Stimulated activated naive CD8-positive, alpha-beta T cell treated with anti-CD3 and anti-CD28 coated beads, Interleukin-15, amount 100 ng/mL, for 72 hours (primary cell): Measurements from ENCODE around the gene LIPT2.
"Not testable (repeated sequence)": the region's sequence is repeated elsewhere in the genome, so short reads cannot be mapped to it uniquely, and the experiment has no call there.

Experiments used
- ATAC-seq: fragments of 150-1000 bp; cut with Tn5 transposase; 2 replicates; pipeline ENCODE4 v1.10.0; 2021; ENCODE audit warnings: mild to moderate bottlenecking, moderate library complexity
- DNase-seq, 2 donors: peaks; one replicate each; pipeline ENCODE4 v3.0.0; 2021 to 2022
- H3K27ac Mint-ChIP-seq, 2 donors: one replicate each; pipeline ENCODE4 v1.8.0; 2022; ENCODE audit warnings: mild to moderate bottlenecking in 2 of 2, mixed read lengths in 2 of 2, moderate library complexity in 2 of 2
- H3K27me3 Mint-ChIP-seq: one replicate; pipeline ENCODE4 v1.8.0; 2022; ENCODE audit warnings: mixed read lengths
- H3K4me1 Mint-ChIP-seq: one replicate; pipeline ENCODE4 v1.8.0; 2022; ENCODE audit warnings: mild to moderate bottlenecking, mixed read lengths
- H3K4me3 Mint-ChIP-seq, 2 donors: one replicate each; pipeline ENCODE4 v1.8.0; 2022; ENCODE audit warnings: mild to moderate bottlenecking in 2 of 2, mixed read lengths in 2 of 2, moderate library complexity in 1 of 2
- H3K9me3 Mint-ChIP-seq, 2 donors: one replicate each; pipeline ENCODE4 v1.8.0; 2022; ENCODE audit warnings: mixed read lengths in 2 of 2

Gene LIPT2

DNA sequence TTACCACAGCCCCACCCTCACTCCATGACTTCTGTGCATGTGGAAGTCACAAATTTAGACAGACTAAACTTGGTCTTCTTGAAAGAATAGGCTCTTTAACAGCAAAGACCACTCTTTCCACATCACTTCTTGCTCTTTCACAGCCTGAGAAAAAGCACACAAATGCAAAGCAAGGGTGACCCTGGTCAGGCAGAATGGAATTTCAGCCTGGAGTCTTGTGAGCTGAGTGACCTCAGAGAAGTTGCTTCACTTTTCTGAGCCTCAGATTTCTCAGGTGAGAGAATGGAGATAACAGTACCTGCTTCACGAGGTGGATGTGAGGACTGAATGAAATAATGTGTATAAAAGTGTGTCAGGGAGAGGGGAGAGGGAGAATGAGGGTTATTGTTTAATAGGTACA is 26.8 kb upstream of the LIPT2 start:
- H3K4me1 Mint-ChIP-seq: no peaks in the 10 kb centered on the region
- no peak for DNase-seq
- H3K4me3 Mint-ChIP-seq: no peak overlapping the region
- no peak for ATAC-seq
- H3K27ac Mint-ChIP-seq: no peak overlapping the region
- peaks cover 21% of the 10 kb centered on the region for H3K27me3 Mint-ChIP-seq
- peaks cover 3 to 13% of the 10 kb centered on the region in 2 donors for H3K9me3 Mint-ChIP-seq

DNA sequence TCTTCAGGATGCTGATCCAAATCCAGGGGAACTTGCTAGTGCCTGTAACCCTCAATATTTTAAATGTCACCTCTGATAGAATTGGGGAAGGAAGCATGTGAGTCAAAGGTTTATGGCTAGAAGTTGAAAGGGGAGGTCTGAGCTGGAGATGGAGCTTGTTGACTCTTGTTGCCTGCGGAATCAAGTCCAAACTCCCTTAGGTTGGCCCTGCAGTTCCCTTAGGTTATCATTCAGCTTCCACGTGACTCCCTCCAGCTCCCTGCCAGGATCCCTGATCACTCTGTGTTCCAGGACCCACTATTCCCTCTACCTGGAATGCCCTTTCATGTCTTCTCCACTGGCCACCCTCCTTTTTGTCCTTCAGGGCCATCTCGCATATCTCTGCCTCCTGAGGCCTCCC is 26.2 kb upstream of the LIPT2 start:
- ATAC-seq (no peak), DNase-seq (no peak)
- H3K4me1 Mint-ChIP-seq: no peaks in the 10 kb centered on the region
- H3K27ac Mint-ChIP-seq: no peak overlapping the region
- H3K4me3 Mint-ChIP-seq: no peak overlapping the region
- peaks cover 24% of the 10 kb centered on the region for H3K27me3 Mint-ChIP-seq
- peaks cover 9 to 19% of the 10 kb centered on the region in 2 donors for H3K9me3 Mint-ChIP-seq

- H3K4me1 Mint-ChIP-seq, DNase-seq, H3K4me3 Mint-ChIP-seq, ATAC-seq, H3K27ac Mint-ChIP-seq: not testable (repeated sequence)
- Mint-ChIP-seq H3K27me3 (peaks cover 22% of the 10 kb centered on the region), H3K9me3 (peaks cover 10 to 26% of the 10 kb centered on the region in 2 donors)
These were observed 24.1 kb upstream of the LIPT2 start for GRCh38 chr11:74517592-74517991.

GRCh38 chr11:74507582-74507981 is 14.1 kb upstream of the LIPT2 start:
- ATAC-seq: no peak
- Mint-ChIP-seq H3K27me3 (peaks cover 10% of the 10 kb centered on the region), H3K9me3 (peaks cover 5 to 7% of the 10 kb centered on the region in 2 donors), H3K27ac (no peak overlapping the region), H3K4me3 (no peak overlapping the region), H3K4me1 (no peaks in the 10 kb centered on the region)
- no peak for DNase-seq

DNA sequence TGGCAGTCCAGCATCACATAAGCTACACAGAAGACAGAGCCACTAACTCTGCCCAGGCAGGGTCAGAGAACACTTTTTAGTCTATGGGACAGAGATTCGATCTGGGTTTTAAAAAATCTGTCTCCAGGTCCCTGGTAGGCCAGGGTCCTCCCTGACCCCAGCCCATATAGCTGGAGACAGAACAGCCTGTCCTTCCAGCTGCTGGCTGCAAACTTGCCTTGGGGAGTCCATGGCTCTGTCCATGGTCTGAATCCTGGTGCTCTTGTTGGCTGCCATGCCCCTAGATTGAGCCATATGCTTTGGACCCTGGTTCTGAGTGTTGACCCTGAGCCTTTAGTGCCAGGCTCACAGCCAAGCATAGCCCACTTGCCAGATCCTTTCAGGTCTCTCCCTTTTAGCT is 13.3 kb upstream of the LIPT2 start:
- ATAC-seq (no peak), DNase-seq (no peak)
- H3K27me3 Mint-ChIP-seq: peaks cover 2% of the 10 kb centered on the region
- no peak overlapping the region for H3K4me3 Mint-ChIP-seq
- H3K9me3 Mint-ChIP-seq: no peaks in the 10 kb centered on the region
- no peak overlapping the region for H3K27ac Mint-ChIP-seq
- H3K4me1 Mint-ChIP-seq: no peaks in the 10 kb centered on the region

DNA sequence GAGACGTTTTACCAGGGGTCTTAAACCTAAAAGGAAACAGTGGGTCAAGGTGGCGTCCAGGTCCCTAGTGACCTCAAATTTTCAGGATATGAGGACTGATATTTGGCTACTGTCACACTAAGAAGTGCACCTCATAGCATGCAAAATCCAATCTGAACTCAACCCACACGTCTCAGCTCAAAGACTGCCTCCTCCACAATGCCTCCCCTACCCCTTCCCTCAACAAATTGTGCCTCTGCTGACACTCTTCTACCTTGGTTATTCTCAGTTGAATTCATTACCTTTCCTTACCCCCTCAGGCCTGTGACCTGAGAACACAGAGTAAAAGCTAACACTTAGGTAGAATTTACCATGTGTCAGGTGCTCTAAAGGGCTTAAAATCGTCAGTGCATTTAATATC is 12.4 kb upstream of the LIPT2 start:
- H3K27me3 Mint-ChIP-seq: no peaks in the 10 kb centered on the region
- no peak overlapping the region for H3K27ac Mint-ChIP-seq
- H3K9me3 Mint-ChIP-seq: peaks cover 0 to 4% of the 10 kb centered on the region in 2 donors
- ATAC-seq (no peak), DNase-seq (no peak)
- H3K4me3 Mint-ChIP-seq: no peak overlapping the region
- H3K4me1 Mint-ChIP-seq: no peaks in the 10 kb centered on the region

DNA sequence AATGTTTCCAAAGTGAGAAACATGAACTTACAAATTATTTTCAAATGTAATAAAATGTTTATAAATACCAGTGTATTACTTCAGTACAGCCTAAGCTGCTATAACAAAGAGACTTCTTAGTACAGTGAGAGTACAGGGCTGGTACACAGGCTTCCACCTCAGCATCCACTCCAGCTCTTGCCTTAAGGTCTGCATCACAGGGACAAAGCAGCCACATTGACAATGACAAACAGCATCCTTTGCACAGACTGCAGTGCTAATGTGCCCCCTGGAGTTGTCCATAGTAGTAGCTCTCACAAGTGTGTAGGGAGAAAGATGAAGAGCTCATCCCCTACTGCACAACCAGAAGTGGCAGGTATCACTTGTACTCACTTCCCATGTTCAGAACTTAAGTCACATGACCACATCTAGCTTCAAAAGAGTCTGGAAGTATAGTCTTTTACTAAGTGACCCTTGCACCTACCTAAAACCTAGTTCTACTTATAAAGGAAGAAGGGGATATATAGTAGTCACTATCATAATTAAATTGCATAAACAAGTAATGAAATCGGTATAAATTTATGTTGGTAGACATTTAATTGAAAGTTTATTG is 10.7 kb upstream of the LIPT2 start:
- no peaks in the 10 kb centered on the region for H3K4me1 Mint-ChIP-seq

DNA sequence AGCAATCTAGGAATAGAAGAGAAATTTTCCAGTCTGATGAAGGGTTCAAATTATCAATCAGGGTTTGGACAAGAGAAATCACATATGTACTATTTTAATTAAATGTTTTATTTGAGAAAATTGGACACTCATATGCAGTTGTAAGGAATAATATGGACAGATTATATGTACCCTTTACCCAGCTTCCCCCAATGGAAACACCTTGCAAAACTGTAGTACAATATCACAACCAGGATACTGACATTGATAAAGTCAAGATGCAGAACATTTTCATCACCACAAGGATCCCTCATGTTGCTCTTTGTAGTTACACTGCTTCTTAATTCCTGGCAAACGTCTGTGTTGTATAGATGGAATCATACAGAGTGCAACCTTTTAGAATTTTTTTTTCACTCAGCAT is 1.4 kb upstream of the LIPT2 start:
- Mint-ChIP-seq H3K27me3 (no peaks in the 10 kb centered on the region), H3K27ac (no peak overlapping the region), H3K9me3 (peaks cover 0 to under 1% of the 10 kb centered on the region in 2 donors), H3K4me3 (no peak overlapping the region), H3K4me1 (peaks cover 27% of the 10 kb centered on the region)
- DNase-seq (no peak), ATAC-seq (no peak)

More for the DNA sequence above, 10.7 kb upstream of the LIPT2 start:
- DNase-seq: no peak
- Mint-ChIP-seq H3K4me3 (no peak overlapping the region), H3K27ac (no peak overlapping the region), H3K27me3 (no peaks in the 10 kb centered on the region), H3K9me3 (peaks cover 7 to 9% of the 10 kb centered on the region in 2 donors)
- no peak for ATAC-seq

- H3K9me3 Mint-ChIP-seq: no peaks in the 10 kb centered on the region
- no peaks in the 10 kb centered on the region for H3K27me3 Mint-ChIP-seq
- peaks cover 27% of the 10 kb centered on the region for H3K4me1 Mint-ChIP-seq
- peak overlapping the region; percentile 75 to 92 for H3K4me3 Mint-ChIP-seq
- no peak for DNase-seq
- H3K27ac Mint-ChIP-seq: peak overlapping the region; percentile 76 to 91
- no peak for ATAC-seq
These were observed 487 bp upstream of the LIPT2 start for GRCh38 chr11:74493791-74494630.

- no peaks in the 10 kb centered on the region for H3K9me3 Mint-ChIP-seq
- H3K27ac Mint-ChIP-seq: peak overlapping the region in 1 of 2 donors; percentile 90
- DNase-seq: no peak
These were observed 1.4 kb downstream of the LIPT2 start for GRCh38 chr11:74492084-74492483.

GRCh38 chr11:74490941-74491340 is 2.6 kb downstream of the LIPT2 start:
- Mint-ChIP-seq H3K4me1 (peaks cover 27% of the 10 kb centered on the region), H3K27me3 (no peaks in the 10 kb centered on the region), H3K9me3 (no peaks in the 10 kb centered on the region), H3K27ac (no peak overlapping the region), H3K4me3 (no peak overlapping the region)
- DNase-seq: no peak
- no peak for ATAC-seq

More at GRCh38 chr11:74492084-74492483, 1.4 kb downstream of the LIPT2 start:
- ATAC-seq: no peak
- peaks cover 27% of the 10 kb centered on the region for H3K4me1 Mint-ChIP-seq
- H3K27me3 Mint-ChIP-seq: no peaks in the 10 kb centered on the region
- H3K4me3 Mint-ChIP-seq: peak overlapping the region; percentile 75 to 92

DNA sequence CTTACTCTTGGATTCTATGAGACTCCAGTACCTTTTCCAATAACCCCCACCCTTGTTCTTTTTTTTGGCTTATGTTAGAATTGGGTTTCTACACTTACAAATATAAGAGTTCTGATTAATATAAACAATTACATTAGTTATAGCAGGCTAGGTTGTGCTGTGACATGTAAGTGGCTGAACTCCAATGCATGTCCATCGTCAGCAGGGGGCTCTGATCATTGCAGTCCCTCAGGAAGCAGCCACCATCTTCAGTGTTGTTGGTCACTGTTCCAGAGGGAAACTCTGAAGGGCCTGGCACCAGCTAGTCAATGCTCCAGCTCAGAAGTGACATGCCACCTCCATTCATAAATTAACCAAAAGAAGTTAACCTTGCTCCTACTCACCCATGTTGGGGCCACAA is 5.6 kb downstream of the LIPT2 start:
- Mint-ChIP-seq H3K4me3 (no peak overlapping the region), H3K27me3 (no peaks in the 10 kb centered on the region), H3K27ac (no peak overlapping the region), H3K9me3 (no peaks in the 10 kb centered on the region), H3K4me1 (peaks cover 21% of the 10 kb centered on the region)
- ATAC-seq (no peak), DNase-seq (no peak)

GRCh38 chr11:74485868-74486267 is 7.7 kb downstream of the LIPT2 start:
- H3K4me3 Mint-ChIP-seq: no peak overlapping the region
- no peak overlapping the region for H3K27ac Mint-ChIP-seq
- ATAC-seq (no peak), DNase-seq (no peak)
- no peaks in the 10 kb centered on the region for H3K27me3 Mint-ChIP-seq
- no peaks in the 10 kb centered on the region for H3K9me3 Mint-ChIP-seq
- peaks cover 6% of the 10 kb centered on the region for H3K4me1 Mint-ChIP-seq

DNA sequence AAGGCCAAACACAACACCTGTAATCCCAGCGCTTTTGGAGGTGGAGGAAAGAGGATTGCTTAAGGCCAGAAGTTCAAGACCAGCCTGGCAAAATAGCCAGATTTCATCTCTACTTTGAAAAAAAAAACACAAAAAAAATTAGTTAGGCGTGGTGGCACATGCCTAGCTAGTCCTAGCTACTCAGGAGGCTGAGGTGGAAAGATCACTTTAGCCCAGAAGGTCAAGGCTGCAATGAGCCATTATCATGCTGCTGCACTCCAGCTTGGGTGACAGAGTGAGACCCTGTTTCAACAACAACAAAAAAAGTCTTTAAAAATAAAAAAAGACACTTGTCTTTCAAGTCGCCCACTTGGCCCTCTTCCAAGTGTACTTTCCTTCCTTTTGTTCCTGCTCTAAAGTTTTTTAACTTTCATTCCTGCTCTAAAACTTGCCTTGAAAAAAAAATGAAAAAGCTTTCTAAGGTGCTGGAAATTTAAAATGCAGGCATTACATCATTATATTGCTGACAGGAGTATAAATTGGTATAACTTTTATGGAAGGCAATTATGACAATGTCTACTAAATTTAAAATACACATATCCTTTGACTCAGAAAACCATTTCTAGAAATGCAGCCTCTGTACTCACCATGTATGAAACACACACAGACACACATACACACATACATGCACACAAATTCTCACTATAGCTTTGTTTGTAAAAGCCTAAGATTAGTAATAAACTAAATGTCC is 12.7 kb downstream of the LIPT2 start:
- Mint-ChIP-seq H3K4me1 (peaks cover 12% of the 10 kb centered on the region), H3K4me3 (no peak overlapping the region), H3K27ac (no peak overlapping the region), H3K27me3 (peaks cover 7% of the 10 kb centered on the region), H3K9me3 (no peaks in the 10 kb centered on the region)
- DNase-seq (no peak), ATAC-seq (no peak)

DNA sequence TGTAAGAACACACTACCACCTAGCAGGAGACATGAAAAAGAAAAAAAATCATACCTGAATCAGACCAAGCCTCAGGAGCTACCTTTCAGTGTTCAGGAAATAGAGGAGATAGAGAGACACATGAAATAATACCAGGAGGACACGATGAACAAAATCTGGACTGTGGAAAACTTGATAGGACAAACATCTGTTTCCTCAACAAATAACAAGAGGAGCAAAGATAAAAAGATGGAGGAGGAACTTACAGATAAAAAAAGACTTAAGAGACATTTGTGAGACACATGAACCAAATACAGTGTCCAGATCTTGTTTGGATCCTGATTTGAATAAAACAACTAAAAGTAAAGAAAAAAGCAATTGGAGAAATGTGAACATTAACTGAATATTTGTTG is 13.8 kb downstream of the LIPT2 start:
- no peak overlapping the region for H3K4me3 Mint-ChIP-seq
- H3K9me3 Mint-ChIP-seq: no peaks in the 10 kb centered on the region
- peaks cover 7% of the 10 kb centered on the region for H3K27me3 Mint-ChIP-seq
- H3K27ac Mint-ChIP-seq: no peak overlapping the region
- H3K4me1 Mint-ChIP-seq: peaks cover 6% of the 10 kb centered on the region
- DNase-seq (no peak), ATAC-seq (no peak)
